ENCODE results near the gene HEXIM1. TPM values are rescaled to one million over a fixed set of nuclear protein-coding genes. Genes with fewer than 3 reads are reported as not detected.

The HEXIM1 gene
- total RNA-seq, 2 experiments from 2014 or later = 12.1 to 16.4 TPM

DNA sequence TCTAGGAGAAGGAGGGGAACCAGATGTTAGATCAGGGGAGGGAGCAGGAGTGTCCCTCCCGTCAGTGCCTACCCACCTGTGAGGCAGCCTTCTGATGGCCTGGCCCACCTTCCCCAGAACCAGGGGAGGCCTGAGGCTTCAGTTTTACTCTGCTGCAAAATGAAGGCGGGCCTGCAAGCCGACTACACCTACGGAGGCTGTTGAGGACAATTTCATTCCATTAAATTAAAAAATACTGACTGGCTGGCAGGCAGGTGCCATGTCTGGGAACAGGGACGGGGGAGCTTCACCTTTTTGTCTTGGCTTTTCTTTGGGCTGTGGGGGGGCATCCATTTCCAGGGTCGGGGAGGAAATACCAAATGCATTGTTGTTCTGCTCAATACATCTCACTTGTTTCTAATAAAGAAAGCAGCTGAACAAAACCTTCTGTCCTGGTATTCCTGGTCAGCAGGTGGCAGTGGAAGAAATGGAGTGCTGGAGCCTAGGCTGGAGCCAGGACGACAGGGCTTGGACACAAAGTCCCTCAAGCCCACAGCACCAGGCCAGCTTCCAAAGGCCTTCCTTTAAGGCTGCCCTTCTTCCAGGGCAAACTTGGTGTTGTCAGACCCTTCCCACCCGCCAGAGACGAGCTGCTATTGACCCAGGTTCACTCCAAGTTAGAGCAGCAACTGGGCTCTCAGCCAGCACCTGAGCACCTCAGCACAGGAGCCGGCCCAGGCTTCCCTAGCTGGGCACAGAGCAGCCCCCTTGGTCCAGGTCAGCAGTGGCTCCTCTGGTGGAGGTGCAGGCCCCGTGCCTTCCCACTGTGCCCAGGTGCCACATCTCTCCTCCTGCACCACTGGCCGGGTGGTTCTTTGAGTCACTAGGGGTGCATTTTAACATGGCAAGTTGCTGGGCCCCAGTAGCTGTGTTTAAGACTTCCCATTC, 39.4 kb upstream of the HEXIM1 start:
- Histone ChIP-seq H3K4me1 (ENCODE audit: insufficient read depth, low read length, poor library complexity, severe bottlenecking) (peaks cover 13% of the 10 kb centered on the region), H2AFZ (ENCODE audit: low read length) (no peak overlapping the region), H4K20me1 (ENCODE audit: insufficient read depth, low read length) (no peaks in the 10 kb centered on the region), H3K36me3 (ENCODE audit: insufficient read depth, low read length) (peaks cover 54% of the 10 kb centered on the region), H3K9me3 (ENCODE audit: low read length) (no peaks in the 10 kb centered on the region), H3K9me2 (ENCODE audit: insufficient read depth, low read length) (no peaks in the 10 kb centered on the region), H3K4me2 (ENCODE audit: low read length) (no peak overlapping the region), H3K27ac (ENCODE audit: low read depth, low read length, poor library complexity, severe bottlenecking) (no peak overlapping the region), H3K79me2 (ENCODE audit: insufficient read depth, low read depth, low read length) (no peaks in the 10 kb centered on the region), H3K4me3 (ENCODE audit: low read depth, low read length, poor library complexity, severe bottlenecking) (no peak overlapping the region)
- POLR2A ChIA-PET = interaction anchor here (0.7 kb wide), 1 partner anchor 1310 kb away, joined by 4 read pairs; no protein-coding TSS in a partner anchor
- BruUV-seq (replicated peaks) = no TSS peak
- TF ChIP-seq, protein P1, sequence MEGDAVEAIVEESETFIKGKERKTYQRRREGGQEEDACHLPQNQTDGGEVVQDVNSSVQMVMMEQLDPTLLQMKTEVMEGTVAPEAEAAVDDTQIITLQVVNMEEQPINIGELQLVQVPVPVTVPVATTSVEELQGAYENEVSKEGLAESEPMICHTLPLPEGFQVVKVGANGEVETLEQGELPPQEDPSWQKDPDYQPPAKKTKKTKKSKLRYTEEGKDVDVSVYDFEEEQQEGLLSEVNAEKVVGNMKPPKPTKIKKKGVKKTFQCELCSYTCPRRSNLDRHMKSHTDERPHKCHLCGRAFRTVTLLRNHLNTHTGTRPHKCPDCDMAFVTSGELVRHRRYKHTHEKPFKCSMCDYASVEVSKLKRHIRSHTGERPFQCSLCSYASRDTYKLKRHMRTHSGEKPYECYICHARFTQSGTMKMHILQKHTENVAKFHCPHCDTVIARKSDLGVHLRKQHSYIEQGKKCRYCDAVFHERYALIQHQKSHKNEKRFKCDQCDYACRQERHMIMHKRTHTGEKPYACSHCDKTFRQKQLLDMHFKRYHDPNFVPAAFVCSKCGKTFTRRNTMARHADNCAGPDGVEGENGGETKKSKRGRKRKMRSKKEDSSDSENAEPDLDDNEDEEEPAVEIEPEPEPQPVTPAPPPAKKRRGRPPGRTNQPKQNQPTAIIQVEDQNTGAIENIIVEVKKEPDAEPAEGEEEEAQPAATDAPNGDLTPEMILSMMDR (conservative IDR thresholded peaks at IDR 0.05; ENCODE audit: low read length) = no peak
- no peak for DNase-seq (ENCODE audit: low spot score)
- intact Hi-C loops (cut with micrococcal nuclease; ENCODE audit: unreplicated experiment) = no loop called here
- CTCF ChIA-PET (ENCODE audit: unreplicated experiment) = no interaction called here

DNA sequence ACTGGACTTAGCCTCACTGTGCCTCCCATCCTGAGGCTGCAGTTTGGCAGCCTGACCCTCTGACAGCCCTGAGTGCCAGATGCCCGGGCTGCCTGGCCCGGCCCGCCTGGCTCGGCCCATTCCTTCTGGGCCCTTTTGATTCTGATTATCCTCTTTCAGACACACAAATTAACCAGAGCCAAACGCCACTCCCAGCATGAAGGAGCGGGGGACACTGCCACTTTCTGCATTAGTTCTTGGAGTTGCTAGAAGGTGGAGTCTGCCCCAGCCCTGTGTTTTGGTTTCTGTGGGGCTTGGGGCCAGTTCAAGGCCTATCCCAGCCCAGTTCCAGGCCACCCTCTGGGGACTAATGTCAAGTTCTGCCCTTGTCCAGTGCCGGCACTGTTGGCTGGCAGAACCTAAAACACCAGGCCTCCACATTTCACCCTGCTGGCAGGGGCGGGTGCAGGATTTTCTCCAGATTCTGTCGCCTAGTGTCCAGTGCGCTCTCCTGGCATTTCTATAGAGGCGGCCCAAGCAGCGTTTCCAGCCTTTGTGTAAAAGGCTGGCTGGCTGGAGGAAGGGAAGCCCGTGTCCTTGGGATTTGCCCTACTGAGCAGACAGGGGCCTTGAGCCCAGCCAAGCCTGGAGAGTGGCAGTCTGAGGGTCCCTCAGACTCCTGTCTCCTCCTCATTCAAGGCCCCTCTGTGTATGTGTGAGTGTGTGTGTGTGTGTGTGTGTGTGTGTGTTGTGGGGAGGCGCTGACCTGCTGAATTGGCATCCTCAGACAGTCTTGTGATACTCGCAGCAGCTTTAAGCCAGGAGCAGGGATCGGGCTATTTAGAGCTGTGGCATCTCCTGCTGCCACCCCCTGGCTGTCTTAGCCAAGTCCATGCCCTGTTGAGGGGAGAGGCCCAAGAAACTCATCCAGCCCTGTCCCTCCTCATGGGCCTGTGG, 37.3 kb upstream of the HEXIM1 start:
- Histone ChIP-seq H3K4me1 (ENCODE audit: insufficient read depth, low read length, poor library complexity, severe bottlenecking) (peaks cover 13% of the 10 kb centered on the region), H3K4me2 (ENCODE audit: low read length) (no peak overlapping the region), H3K36me3 (ENCODE audit: insufficient read depth, low read length) (peaks cover 34% of the 10 kb centered on the region), H3K27ac (ENCODE audit: low read depth, low read length, poor library complexity, severe bottlenecking) (no peak overlapping the region), H4K20me1 (ENCODE audit: insufficient read depth, low read length) (no peaks in the 10 kb centered on the region), H3K9me2 (ENCODE audit: insufficient read depth, low read length) (no peaks in the 10 kb centered on the region), H3K9me3 (ENCODE audit: low read length) (no peaks in the 10 kb centered on the region), H3K4me3 (ENCODE audit: low read depth, low read length, poor library complexity, severe bottlenecking) (no peak overlapping the region), H2AFZ (ENCODE audit: low read length) (no peak overlapping the region), H3K79me2 (ENCODE audit: insufficient read depth, low read depth, low read length) (no peaks in the 10 kb centered on the region)
- ChIA-PET CTCF (ENCODE audit: unreplicated experiment) (no interaction called here), POLR2A (no interaction called here)
- TF ChIP-seq EZH2phosphoT487 (IDR thresholded peaks at IDR 0.05; ENCODE audit: borderline replicate concordance, low read depth, low read length) = no peak
- TF ChIP-seq, protein P1 (conservative IDR thresholded peaks at IDR 0.05; ENCODE audit: low read length) = no peak
- no peak for DNase-seq (ENCODE audit: low spot score)
- intact Hi-C loops (cut with micrococcal nuclease; ENCODE audit: unreplicated experiment) = no loop called here
- BruUV-seq (replicated peaks) = no TSS peak

All from OCI-LY7 (cell line).